Measurements from ENCODE around the gene NOSIP. TPM values are rescaled to one million over a fixed set of nuclear protein-coding genes. Genes with fewer than 3 reads are reported as not detected.

Gene NOSIP
- total RNA-seq, 1 experiment from 2014 or later: 57.9 TPM

DNA sequence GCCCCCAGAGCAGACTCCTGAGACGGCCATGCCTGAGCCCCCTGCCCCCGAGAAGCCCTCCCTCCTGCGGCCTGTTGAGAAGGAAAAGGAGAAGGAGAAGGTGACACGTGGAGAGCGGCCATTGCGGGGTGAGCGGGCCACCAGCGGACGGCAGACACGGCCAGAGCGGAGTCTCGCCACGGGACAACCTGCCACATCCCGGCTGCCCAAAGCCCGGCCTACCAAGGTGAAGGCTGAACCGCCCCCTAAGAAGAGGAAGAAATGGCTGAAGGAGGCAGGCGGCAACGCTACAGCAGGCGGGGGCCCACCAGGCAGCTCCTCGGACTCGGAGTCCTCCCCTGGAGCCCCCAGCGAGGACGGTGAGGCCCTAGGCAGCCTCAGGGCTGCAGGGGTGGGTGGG lies 35.5 kb upstream of the NOSIP start:
- no peak for DNase-seq (ENCODE audit: unreplicated experiment)
- no peak overlapping the region for H3K27ac Mint-ChIP-seq (ENCODE audit: low read depth, unreplicated experiment)
- H3K4me3 Mint-ChIP-seq (ENCODE audit: unreplicated experiment): no peak overlapping the region
- ChIA-PET CTCF (interaction anchor here (0.9 to 1.1 kb wide), 2 partner anchors 20 to 64 kb away, joined by 3 to 5 read pairs; no protein-coding TSS in a partner anchor), POLR2A (no interaction called here)
- peaks cover 22% of the 10 kb centered on the region for H3K4me1 Mint-ChIP-seq (ENCODE audit: insufficient read depth, unreplicated experiment)
- intact Hi-C loops (cut with micrococcal nuclease): no loop called here
- H3K9me3 Mint-ChIP-seq (ENCODE audit: unreplicated experiment): no peaks in the 10 kb centered on the region
- H3K27me3 Mint-ChIP-seq (ENCODE audit: insufficient read depth, unreplicated experiment): no peaks in the 10 kb centered on the region
- TF ChIP-seq, protein P1, sequence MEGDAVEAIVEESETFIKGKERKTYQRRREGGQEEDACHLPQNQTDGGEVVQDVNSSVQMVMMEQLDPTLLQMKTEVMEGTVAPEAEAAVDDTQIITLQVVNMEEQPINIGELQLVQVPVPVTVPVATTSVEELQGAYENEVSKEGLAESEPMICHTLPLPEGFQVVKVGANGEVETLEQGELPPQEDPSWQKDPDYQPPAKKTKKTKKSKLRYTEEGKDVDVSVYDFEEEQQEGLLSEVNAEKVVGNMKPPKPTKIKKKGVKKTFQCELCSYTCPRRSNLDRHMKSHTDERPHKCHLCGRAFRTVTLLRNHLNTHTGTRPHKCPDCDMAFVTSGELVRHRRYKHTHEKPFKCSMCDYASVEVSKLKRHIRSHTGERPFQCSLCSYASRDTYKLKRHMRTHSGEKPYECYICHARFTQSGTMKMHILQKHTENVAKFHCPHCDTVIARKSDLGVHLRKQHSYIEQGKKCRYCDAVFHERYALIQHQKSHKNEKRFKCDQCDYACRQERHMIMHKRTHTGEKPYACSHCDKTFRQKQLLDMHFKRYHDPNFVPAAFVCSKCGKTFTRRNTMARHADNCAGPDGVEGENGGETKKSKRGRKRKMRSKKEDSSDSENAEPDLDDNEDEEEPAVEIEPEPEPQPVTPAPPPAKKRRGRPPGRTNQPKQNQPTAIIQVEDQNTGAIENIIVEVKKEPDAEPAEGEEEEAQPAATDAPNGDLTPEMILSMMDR (IDR thresholded peaks at IDR 0.05; ENCODE audit: unreplicated experiment): no peak
- H3K36me3 Mint-ChIP-seq (ENCODE audit: insufficient read depth, unreplicated experiment): peaks cover 77% of the 10 kb centered on the region
- BruUV-seq (replicated peaks): no TSS peak

- H3K27me3 Mint-ChIP-seq (ENCODE audit: insufficient read depth, unreplicated experiment): no peaks in the 10 kb centered on the region
- POLR2A ChIA-PET: no interaction called here
- peak overlapping the region; percentile 55 for H3K27ac Mint-ChIP-seq (ENCODE audit: low read depth, unreplicated experiment)
- H3K9me3 Mint-ChIP-seq (ENCODE audit: unreplicated experiment): no peaks in the 10 kb centered on the region
- DNase-seq (ENCODE audit: unreplicated experiment): peak; percentile 85
- H3K36me3 Mint-ChIP-seq (ENCODE audit: insufficient read depth, unreplicated experiment): peaks cover 77% of the 10 kb centered on the region
- peak overlapping the region; percentile 14 for H3K4me3 Mint-ChIP-seq (ENCODE audit: unreplicated experiment)
- CTCF ChIA-PET: no interaction called here
- H3K4me1 Mint-ChIP-seq (ENCODE audit: insufficient read depth, unreplicated experiment): peaks cover 22% of the 10 kb centered on the region
- TF ChIP-seq, protein P1 (IDR thresholded peaks at IDR 0.05; ENCODE audit: unreplicated experiment): no peak
- BruUV-seq (replicated peaks): no TSS peak
- intact Hi-C loops (cut with micrococcal nuclease): no loop called here
These were observed 33.9 kb upstream of the NOSIP start for GRCh38 chr19:49614096-49614833.

DNA sequence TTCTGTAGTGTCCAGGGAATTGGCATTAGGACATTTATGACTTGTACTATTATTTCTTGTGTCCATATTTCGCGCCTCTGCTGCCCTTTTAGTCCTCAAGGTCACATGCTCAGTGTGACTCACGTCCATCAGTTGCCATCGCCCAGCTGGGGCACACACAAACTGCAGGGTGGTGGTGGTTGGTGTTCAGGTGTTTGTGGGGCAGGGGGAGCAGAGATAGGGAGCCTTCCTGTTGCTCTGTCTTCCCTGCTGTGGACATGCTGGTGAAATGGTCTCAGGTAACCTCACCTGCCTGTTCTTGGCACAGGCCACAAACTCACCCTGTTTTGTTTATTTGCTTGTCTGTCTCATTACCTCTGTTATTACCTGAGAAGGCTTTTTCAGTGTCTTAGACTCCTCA lies 33.0 kb upstream of the NOSIP start:
- ChIA-PET POLR2A (interaction anchor here (0.5 to 1.0 kb wide), 4 partner anchors 8 to 77 kb away, joined by 3 read pairs; no protein-coding TSS in a partner anchor), CTCF (no interaction called here)
- Mint-ChIP-seq H3K9me3 (ENCODE audit: unreplicated experiment) (no peaks in the 10 kb centered on the region), H3K4me3 (ENCODE audit: unreplicated experiment) (no peak overlapping the region), H3K27ac (ENCODE audit: low read depth, unreplicated experiment) (peak overlapping the region; percentile 55), H3K36me3 (ENCODE audit: insufficient read depth, unreplicated experiment) (peaks cover 75% of the 10 kb centered on the region), H3K27me3 (ENCODE audit: insufficient read depth, unreplicated experiment) (no peaks in the 10 kb centered on the region), H3K4me1 (ENCODE audit: insufficient read depth, unreplicated experiment) (peaks cover 22% of the 10 kb centered on the region)
- DNase-seq (ENCODE audit: unreplicated experiment): peak; percentile 63
- intact Hi-C loops (cut with micrococcal nuclease): no loop called here
- no TSS peak for BruUV-seq (replicated peaks)
- TF ChIP-seq, protein P1 (IDR thresholded peaks at IDR 0.05; ENCODE audit: unreplicated experiment): no peak

DNA sequence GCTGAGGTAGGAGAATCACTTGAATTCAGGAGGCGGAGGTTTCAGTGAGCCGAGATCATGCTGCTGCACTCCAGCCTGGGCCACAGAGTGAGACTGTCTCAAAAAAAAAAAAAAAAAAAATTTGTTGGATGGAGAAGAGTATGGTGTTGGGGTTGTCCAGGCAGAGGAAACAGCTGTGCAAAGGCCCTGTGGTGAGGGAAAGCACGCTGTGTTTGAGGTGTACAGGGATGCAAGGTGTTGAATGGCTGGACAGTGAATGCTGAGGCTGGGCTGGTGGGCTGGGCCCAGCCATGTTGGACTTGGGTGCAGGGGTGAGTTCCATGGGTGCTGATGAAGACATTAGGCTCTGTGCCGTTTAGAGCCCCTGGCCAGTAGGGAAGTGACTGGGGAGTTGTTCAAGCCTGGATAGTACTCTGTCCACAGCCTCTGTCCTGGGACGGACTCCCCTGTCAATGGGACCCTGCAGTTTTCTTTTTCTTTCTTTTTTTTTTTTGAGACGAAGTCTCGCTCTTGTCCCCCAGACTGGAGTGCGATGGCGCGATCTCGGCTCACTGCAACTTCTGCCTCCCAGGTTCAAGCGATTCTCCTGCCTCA lies 29.2 kb upstream of the NOSIP start:
- TF ChIP-seq, protein P1 (IDR thresholded peaks at IDR 0.05; ENCODE audit: unreplicated experiment): no peak
- peaks cover 22% of the 10 kb centered on the region for H3K4me1 Mint-ChIP-seq (ENCODE audit: insufficient read depth, unreplicated experiment)
- BruUV-seq (replicated peaks): no TSS peak
- no peaks in the 10 kb centered on the region for H3K9me3 Mint-ChIP-seq (ENCODE audit: unreplicated experiment)
- intact Hi-C loops (cut with micrococcal nuclease): no loop called here
- H3K27me3 Mint-ChIP-seq (ENCODE audit: insufficient read depth, unreplicated experiment): no peaks in the 10 kb centered on the region
- no peak overlapping the region for H3K4me3 Mint-ChIP-seq (ENCODE audit: unreplicated experiment)
- DNase-seq (ENCODE audit: unreplicated experiment): no peak
- H3K36me3 Mint-ChIP-seq (ENCODE audit: insufficient read depth, unreplicated experiment): peaks cover 72% of the 10 kb centered on the region
- ChIA-PET CTCF (no interaction called here), POLR2A (interaction anchor here (1.5 kb wide), 1 partner anchor 10 kb away, joined by 4 read pairs; no protein-coding TSS in a partner anchor)
- no peak overlapping the region for H3K27ac Mint-ChIP-seq (ENCODE audit: low read depth, unreplicated experiment)

Data from MCF 10A (cell line).